Activated CD8-positive, alpha-beta memory T cell treated with anti-CD3 and anti-CD28 coated beads, Interleukin-2, amount 50 U/mL, for 4 hours (primary cell): Measurements from ENCODE around the gene AGMO.
"Not testable (repeated sequence)": the region's sequence is repeated elsewhere in the genome, so short reads cannot be mapped to it uniquely, and the experiment has no call there.

Experiments used
- DNase-seq: peaks from one replicate; pipeline ENCODE4 v3.0.0-alpha.2; 2020

AGMO gene

GRCh38 chr7:15305002-15305600 is 256.7 kb downstream of the AGMO start:
- DNase-seq: no peak

DNA sequence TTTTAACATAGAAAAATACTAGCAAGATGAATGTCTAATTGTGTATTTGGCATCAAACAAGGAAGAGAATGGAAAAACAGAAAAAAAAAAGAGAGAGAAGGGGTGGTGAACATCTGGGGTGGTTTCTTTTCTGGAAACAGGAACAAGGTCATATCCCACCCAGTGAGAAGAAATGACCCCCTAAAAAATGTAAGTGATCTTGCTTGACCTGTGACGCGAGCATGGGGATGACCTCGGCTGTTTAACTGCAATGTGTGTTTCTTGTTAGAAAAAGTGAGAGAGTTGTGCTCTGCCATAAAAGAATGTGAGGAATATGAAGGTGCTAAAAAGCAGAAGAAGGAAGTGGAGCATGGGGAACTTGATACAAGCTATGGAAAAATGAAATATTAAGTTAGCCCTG is 258.5 kb downstream of the AGMO start:
- no peak for DNase-seq

DNA sequence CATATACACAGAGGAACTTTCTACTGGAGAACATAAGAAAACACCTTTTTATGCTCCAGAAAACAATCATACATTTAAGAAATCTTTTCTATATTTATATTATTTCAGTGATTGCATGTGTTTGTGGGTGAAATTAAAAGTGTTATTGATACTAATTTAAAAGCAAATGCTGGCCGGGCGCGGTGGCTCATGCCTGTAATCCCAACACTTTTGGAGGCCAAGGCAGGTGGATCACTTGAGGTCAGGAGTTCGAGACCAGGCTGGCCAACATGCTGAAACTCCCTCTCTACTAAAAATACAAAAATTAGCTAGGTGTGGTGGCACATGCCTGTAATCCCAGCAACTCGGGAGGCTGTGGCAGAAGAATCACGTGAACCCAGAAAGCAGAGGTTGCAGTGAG is 260.8 kb downstream of the AGMO start:
- DNase-seq: not testable (repeated sequence)

DNA sequence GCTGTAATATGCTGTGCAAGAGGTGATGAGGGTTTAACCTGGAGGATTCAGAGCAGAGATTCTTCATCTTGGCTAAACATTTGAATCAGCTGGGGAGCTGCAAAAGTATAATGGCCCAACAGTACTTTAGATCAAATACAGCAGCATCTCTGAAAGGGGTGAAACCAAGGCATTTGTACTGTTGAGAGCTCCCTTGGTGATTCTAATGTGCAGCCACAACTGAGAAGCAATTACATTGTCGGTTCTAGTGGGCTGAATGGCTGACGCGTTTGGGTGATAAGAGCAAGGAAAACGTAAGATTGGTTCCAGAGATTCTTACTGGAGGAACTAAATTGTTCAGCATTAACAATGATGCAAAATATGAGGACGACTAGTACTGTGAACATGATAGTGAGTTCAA is 269.7 kb downstream of the AGMO start:
- DNase-seq: no peak

DNA sequence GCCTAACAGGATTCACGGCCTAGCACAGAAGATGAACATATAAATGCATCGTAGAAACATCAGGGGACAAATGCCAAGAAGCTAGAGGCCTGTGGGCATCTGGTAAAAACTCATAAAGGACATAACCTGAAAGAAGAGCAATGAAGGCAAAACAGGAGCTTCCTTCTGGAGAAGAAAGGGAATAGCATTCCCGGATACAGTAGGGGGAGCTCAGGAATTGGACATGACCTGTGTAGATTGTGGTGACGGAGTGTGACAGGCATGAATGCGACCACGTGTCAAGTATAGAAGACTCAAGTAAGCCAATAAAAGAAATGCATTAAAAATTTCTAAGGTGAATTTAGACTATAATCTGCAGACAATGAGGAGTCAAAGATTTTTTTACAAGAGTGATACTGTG is 270.1 kb downstream of the AGMO start:
- DNase-seq: no peak

DNA sequence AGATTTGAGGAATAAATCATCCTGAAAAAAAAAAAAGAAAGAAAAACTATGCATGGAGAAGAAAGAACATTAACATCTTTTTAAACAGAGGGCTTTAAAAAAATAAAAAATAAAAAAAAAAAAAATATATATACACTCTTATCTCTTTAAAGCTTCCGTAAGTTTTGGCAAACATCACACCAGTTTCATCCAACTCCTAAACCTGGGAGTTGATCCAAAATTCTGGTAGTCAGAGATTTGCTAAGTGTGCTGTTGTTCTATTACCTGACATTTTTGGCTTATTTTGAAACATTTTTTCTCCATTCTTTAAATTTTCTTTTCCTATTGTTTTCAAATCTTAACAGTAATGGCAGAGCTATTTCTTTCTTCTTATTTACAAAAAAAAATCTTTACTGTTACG is 273.1 kb downstream of the AGMO start:
- DNase-seq: no peak

GRCh38 chr7:15284396-15284795 is 277.4 kb downstream of the AGMO start:
- no peak for DNase-seq

DNA sequence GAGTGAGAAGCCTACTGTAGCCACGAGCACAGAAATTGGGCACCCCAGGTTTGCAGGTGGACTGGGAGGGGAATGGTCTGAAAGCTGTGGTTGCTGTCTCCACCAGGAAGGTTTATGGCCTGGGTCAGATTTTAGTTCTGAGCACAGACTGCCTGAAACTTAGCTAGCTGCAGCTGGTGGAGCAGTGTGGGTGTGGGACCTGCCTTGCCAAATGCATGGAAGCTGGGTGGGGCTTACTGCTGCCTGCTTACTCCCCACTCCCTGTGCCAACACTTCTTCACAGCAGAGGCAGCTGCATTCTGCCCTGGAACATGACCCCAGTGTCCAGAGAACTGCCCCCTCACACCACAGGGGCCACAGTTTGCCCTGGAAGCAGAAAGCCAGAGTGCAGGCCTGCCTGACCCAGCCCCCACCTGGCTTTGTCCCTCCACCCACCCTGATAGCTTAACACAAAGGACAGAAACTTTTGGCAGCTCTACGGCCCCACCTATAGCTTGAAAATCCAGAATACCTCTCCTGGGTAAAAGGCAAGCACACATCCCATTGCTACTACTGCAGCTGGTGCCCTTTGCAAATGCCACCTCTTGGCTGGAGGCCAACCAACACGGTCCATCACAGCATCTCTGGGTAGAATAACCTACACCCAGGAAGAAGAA is 281.6 kb downstream of the AGMO start:
- no peak for DNase-seq

DNA sequence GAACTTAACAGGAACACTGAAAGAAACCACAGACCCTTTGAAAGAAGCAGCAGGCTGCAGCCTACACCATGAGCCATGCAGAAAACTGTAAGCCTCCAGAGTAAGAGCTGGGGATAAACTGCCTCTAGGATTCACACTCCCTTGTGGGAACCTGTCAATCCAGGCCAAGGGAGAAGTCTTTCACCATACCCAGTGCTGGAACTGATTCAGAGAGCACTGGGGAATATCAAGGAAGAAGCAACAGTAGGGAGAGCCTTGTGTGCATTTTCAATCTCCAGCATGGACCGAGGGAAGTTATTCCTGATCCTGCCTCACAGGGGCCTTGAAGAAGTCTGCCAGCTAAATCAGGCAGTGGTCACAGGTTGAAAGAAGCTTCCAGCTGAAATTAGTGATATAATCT is 282.2 kb downstream of the AGMO start:
- no peak for DNase-seq

- DNase-seq: no peak
Observed at GRCh38 chr7:15257689-15258088, 304.1 kb downstream of the AGMO start.

- DNase-seq: no peak
Observed at GRCh38 chr7:15252181-15252580, 309.6 kb downstream of the AGMO start.

- DNase-seq: no peak
Observed at GRCh38 chr7:15248514-15248913, 313.3 kb downstream of the AGMO start.

- no peak for DNase-seq
Observed at GRCh38 chr7:15245831-15246230, 316.0 kb downstream of the AGMO start.

DNA sequence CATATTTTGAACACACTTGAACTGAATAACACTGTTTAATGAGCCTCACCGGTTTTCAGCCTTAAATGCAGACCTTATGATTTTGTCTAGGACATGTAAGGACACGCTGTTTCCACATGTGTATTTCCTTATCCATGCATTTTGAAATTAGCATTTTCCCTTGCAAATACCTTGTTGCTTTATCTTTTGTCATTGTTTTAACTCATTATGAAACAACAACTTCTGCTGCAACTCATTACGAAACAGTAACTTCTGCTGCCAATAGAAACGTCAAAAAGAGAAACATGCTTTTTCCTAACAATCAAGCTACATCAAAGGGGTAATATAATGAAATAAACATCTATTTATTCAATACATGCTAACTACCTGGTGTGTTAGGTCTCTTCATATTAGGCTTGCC is 322.0 kb downstream of the AGMO start:
- DNase-seq: no peak

GRCh38 chr7:15236952-15237351 is 324.9 kb downstream of the AGMO start:
- no peak for DNase-seq

DNA sequence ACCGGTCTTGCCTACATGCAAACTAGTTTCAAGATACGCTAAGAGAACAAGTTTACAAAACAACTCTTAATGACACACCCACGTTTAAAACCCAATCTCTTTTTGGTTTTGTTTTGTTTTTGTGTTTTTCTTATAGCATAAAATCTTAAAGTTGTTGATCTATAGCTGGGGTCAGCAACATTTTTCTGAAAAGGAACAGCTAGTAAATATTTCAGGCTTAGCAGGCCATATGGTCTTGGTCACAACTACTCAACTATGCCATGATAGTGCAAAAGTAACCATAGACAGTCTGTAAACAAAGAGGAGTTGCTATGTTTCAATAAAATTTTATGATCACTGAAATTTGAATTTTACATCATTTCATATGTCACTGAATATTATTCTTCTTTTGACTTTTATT is 327.4 kb downstream of the AGMO start:
- no peak for DNase-seq

DNA sequence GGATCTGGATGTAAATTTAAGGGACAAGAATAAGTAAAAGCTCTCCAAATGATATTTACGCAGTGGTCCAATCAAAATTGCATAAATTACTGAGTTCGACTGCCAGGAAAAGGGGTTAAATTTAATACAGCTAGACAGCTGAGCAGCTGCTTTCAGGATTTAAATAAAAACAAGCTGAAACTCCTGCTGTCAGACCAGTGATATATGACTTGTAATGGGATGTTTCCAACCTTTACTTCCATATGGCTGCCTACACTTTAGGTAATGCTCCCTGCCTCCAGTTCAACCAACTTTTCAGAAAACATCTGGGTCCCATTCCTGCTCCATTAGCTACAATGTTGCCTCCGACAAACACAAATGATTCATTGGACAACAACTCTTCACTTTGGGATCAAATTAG is 333.0 kb downstream of the AGMO start:
- DNase-seq: no peak

DNA sequence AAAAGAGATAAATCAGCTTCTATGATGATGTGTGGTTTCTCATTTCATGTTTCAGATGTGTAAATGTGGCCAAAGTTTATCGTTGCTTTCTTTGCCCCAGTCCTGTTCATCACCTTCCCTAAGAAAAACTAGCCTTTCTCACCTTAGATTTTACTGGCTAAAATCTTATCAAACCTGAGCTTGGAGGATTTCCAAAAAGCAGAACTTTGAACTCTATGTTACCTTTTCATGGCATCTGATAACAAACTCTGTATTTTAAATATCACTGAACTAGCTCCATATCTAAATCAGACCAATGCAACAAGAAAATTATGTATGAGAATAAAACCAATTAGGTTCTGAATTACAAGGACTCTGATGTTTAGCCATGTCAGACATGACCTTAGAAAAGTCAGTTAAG is 335.8 kb downstream of the AGMO start:
- DNase-seq: no peak

DNA sequence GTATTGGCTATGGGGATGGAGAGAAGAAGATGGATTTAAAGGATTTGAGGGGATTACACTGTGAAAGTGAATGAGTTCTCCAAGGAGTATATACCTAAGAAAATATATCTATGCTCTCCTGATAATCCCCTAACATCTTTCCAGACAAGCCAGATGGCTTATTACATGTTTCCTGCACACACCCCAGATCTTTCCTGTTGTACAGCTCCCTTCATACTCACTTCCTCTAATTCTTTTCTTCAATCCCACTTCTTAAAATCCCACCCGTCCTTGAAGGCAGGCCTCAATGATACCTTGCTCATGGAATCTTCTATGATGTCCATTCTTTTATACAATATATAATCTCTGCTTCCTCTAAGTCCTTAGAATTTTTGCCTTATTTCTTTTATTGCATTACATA is 342.1 kb downstream of the AGMO start:
- no peak for DNase-seq

DNA sequence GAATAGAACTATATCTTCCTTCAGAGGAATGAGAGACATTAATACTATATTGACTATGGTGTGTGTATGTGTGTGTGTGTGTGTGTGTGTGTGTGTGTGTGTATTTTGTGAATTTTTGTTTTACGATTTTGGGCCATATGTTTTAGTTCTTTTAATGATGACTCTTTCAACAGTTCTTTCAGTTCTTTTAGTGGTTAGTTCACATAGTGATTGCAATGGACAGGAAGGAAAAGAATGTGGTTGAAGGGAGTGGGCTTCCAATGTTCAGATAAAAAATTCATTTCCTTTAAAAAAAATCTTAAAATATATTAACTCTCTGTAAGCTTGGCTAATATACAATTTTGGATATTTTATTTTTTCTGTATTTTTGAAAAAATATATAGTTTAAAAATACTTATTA is 343.6 kb downstream of the AGMO start:
- no peak for DNase-seq

DNA sequence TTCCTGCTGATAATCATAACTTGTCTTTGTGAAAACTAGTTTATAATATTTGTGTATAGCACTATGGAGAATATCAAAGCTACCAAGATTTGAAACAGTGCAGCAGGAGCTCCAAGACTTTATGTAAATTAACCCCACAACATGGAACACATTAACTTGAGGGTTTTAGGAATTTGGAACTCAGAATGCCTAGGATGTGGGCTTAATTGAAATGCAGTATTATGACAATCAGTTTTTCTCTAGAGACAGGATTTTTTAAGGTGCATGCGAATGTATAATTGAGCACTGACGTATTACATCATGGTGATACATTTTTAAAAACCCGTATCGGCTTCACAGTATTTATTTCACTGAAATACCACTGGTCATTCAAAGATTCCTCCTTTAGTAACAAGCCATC is 346.2 kb downstream of the AGMO start:
- DNase-seq: no peak

- no peak for DNase-seq
Observed at GRCh38 chr7:15214976-15215375, 346.8 kb downstream of the AGMO start.

DNA sequence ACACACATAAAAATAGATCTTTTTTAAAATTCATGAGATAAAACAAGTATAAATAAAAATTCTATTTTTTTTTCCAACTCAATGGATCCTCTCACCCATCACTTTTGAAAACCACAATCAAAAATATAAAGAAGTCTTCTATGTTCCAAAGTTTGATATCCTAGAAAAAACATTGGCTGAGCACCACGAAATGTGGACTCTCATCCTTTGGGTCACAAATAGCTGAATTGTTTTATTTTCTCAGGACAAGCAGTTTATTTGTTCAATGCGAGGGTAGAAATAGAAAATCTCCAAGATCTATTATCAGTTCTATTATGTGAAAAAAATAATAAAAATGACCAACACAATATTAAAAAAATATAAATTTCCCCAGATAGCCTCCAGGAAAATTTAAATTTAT is 348.7 kb downstream of the AGMO start:
- DNase-seq: no peak

- no peak for DNase-seq
Observed at GRCh38 chr7:15209429-15209828, 352.4 kb downstream of the AGMO start.

DNA sequence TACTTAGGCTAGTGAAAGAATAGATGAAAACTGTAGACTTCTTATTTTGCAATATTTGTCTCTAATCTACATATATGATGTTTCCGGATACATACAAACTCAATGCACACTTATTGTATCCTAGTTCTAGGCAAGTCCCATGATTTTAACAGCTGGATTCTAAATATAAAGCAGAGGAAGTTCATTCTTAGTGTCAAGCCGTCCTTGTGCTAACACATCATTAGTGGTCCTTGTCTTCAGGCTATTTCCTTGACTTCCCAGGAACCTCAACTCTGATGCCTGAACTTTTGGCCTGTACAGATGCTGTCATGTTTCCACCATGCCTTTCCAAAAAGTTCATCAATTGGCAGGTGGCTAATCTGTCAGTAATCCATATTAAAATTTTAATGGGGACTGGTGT is 357.4 kb downstream of the AGMO start:
- DNase-seq: no peak
